ENCODE measurements around the gene RGS1.
"Not testable (repeated sequence)": the region's sequence is repeated elsewhere in the genome, so short reads cannot be mapped to it uniquely, and the experiment has no call there.

Gene RGS1

GRCh38 chr1:192575499-192576189 is at the start of gene RGS1:
RGS1 (plus strand) TSS chr1:192575773; CDS start chr1:192575793, 20 bp downstream.
- DNase-seq = no peak

GRCh38 chr1:192527111-192527795 is 48.3 kb upstream of the RGS1 start:
- no peak for DNase-seq

- DNase-seq = no peak
These were observed 47.6 kb upstream of the RGS1 start for GRCh38 chr1:192527950-192528349.

GRCh38 chr1:192529031-192529755 is 46.4 kb upstream of the RGS1 start:
- no peak for DNase-seq

- no peak for DNase-seq
These were observed 45.8 kb upstream of the RGS1 start for GRCh38 chr1:192529811-192530210.

- DNase-seq = no peak
These were observed 45.3 kb upstream of the RGS1 start for GRCh38 chr1:192530254-192530653.

- DNase-seq = not testable (repeated sequence)
These were observed 44.4 kb upstream of the RGS1 start for GRCh38 chr1:192531037-192531703.

- DNase-seq = no peak
These were observed 40.9 kb upstream of the RGS1 start for GRCh38 chr1:192534666-192535065.

- no peak for DNase-seq
These were observed 39.5 kb upstream of the RGS1 start for GRCh38 chr1:192535916-192536664.

GRCh38 chr1:192538407-192539296 is 36.9 kb upstream of the RGS1 start:
- no peak for DNase-seq

- DNase-seq = no peak
These were observed 36.1 kb upstream of the RGS1 start for GRCh38 chr1:192539297-192540092.

GRCh38 chr1:192543445-192543844 is 32.1 kb upstream of the RGS1 start:
- DNase-seq = no peak

GRCh38 chr1:192545896-192546521 is 29.6 kb upstream of the RGS1 start:
- no peak for DNase-seq

- DNase-seq = no peak
These were observed 28.9 kb upstream of the RGS1 start for GRCh38 chr1:192546596-192547190.

- DNase-seq = no peak
These were observed 28.1 kb upstream of the RGS1 start for GRCh38 chr1:192547501-192547900.

- DNase-seq = no peak
These were observed 25.6 kb upstream of the RGS1 start for GRCh38 chr1:192549937-192550336.

GRCh38 chr1:192550922-192551534 is 24.5 kb upstream of the RGS1 start:
- DNase-seq = no peak

- no peak for DNase-seq
These were observed 22.8 kb upstream of the RGS1 start for GRCh38 chr1:192552760-192553191.

GRCh38 chr1:192553741-192554140 is 21.8 kb upstream of the RGS1 start:
- no peak for DNase-seq

All from NCI-H2029 (cell line).